GM23248 (cell line): ENCODE data around the gene LGR6.

Experiments used
- EZH2 ChIP-seq: fragments of 200-600 bp; sonication (generic); IDR thresholded peaks from 2 replicates; pipeline ENCODE4 v1.6.1; 2018; ENCODE audit warnings: antibody characterized with exemption, mild to moderate bottlenecking; ENCODE audit not compliant: insufficient read depth, poor library complexity, severe bottlenecking
- EZH2phosphoT487 ChIP-seq: fragments of 200-600 bp; sonication (generic); IDR thresholded peaks from 2 replicates; pipeline ENCODE4 v1.6.1; 2018; ENCODE audit warnings: antibody characterized with exemption, moderate library complexity, mild to moderate bottlenecking, low read depth; ENCODE audit not compliant: insufficient read depth

DNA sequence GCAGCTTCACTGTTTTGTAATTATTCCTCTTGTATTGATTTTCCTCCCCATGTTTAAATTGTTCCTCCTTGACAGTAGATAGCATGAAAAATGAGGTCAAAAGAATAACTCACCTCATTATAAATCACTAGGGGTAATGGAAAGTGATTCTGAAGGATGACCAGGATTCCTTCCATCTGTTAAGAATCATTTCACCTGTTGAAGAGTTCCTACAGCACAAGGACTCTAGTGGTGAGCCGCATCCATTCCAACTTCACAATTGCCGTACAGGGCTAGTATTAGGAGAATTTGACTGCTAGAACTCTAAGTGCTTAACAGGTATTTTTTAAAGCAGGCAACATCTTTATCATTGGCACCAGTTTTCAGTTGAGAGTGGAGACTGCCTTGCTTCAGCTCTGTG is 168.6 kb downstream of the LGR6 start:
- TF ChIP-seq EZH2 (no peak), EZH2phosphoT487 (no peak)
